Motor neuron (in vitro differentiated cells): ENCODE data around the gene MAD1L1. TPM values are rescaled to one million over a fixed set of nuclear protein-coding genes. Genes with fewer than 3 reads are reported as not detected.
"Not testable (repeated sequence)": the region's sequence is repeated elsewhere in the genome, so short reads cannot be mapped to it uniquely, and the experiment has no call there.

Experiments used
- ATAC-seq, 8 experiments: fragments of 200-7000 bp; cut with Tn5 transposase; replicated peaks in 6 of 8; 2 replicates each; pipeline ENCODE4 v1.8.0; 2021; ENCODE audit warnings: mild to moderate bottlenecking in 8 of 8, moderate library complexity in 8 of 8
- H3K27ac ChIP-seq, 2 donors: fragments of 250-450 bp; sonication (Bioruptor Pico); 2 replicates each; pipeline ENCODE4 v1.9.0; 2021; ENCODE audit warnings: antibody characterized with exemption in 2 of 2, mild to moderate bottlenecking in 2 of 2, moderate library complexity in 1 of 2
- H3K4me1 ChIP-seq, 2 donors: fragments of 250-450 bp; sonication (Bioruptor Pico); replicated peaks in 1 of 2; 2 replicates each; pipeline ENCODE4 v1.6.1; 2021; ENCODE audit warnings: antibody characterized with exemption in 2 of 2, mild to moderate bottlenecking in 2 of 2, moderate library complexity in 1 of 2
- H3K4me3 ChIP-seq, 5 donors: fragments of 250-450 bp; sonication (Bioruptor Pico); 2 replicates each; pipeline ENCODE4 v1.9.0; 2021; ENCODE audit warnings: antibody characterized with exemption in 5 of 5, mild to moderate bottlenecking in 5 of 5, moderate library complexity in 4 of 5
- WGBS, 10 experiments: fragments of 450-650 bp; shearing (Covaris generic); methylation state at CpG; one replicate each; pipeline ENCODE4 v1.0.0; 2022; 5-methylcytosine and 5-hydroxymethylcytosine counted together
- in situ Hi-C, 9 experiments: fragments of 400-800 bp; cut with MboI; loops; one replicate each; pipeline ENCODE4 v1.15.0; 2021; ENCODE audit warnings: low sequenced_read_pairs in 9 of 9, low pct_unique_long_range_greater_than_20kb in 2 of 9; ENCODE audit not compliant: unreplicated experiment in 9 of 9
- total RNA-seq, 8 experiments: library from RNA; unstranded; fragments of 300-600 nt; gene quantifications; 2 replicates each; pipeline versions ENCODE4 v1.2.3 to v1.2.4, GENCODE V29; 2022

The MAD1L1 gene
- total RNA-seq, 8 experiments from 2014 or later = 24.0 to 68.8 (median 32.4) TPM

DNA sequence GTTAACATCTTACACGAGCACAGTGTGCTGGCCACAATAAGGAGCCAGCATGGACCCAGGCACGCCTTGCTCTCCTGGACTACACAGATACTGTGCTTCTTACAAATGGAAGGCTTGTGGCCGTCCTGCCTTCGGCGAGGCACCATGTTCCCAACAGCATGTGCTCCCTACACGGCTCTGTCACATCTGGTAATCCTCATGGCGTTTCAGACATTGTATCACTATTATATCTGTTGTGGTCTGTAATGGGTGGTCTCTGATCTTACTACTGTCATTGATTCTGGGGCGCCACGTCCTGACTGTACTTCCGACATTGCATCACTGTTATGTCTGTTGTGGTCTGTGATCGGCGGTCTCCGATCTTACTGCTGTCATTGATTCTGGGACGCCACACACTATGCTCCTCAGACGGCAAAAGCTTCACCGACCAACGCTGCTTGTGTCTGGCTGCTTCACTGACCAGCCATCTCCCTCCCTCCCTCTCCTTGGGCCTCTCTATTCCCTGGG lies 195.4 kb downstream of the MAD1L1 start:
- Histone ChIP-seq H3K4me1 (peaks cover 18 to 34% of the 10 kb centered on the region in 2 donors), H3K27ac (no peak overlapping the region), H3K4me3 (no peak overlapping the region)
- in situ Hi-C loops = no loop called here
- WGBS, 10 experiments = 66 to 100% (median 90%) methylated on average over 1 to 15 of the region's 17 CpGs; no CpG with 5 or more reads in 4 of the 10 experiments
- ATAC-seq = peak in 5 of 8 experiments; percentile 25 to 61 (median 31)

DNA sequence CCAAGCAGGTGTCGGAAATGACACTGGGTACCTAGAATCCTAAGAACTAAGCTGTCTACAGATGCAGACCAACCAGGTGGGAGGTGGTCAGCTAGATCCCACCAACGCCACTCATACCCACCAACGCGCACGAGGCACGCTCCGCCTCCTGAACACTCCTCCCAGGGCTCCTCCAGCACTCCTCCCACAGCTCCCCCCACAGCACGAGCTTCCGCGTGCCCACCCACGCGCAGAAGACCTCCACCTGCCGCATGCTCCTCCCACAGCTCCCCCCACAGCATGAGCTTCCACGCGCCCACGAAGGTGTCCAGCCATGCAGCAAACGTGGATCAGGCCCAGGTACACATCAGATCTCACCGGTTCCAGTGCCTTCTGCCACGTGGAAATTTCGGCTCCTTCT lies 196.0 kb downstream of the MAD1L1 start:
- WGBS, 10 experiments = 85 to 100% (median 91%) methylated on average over 3 to 9 of the region's 20 CpGs; no CpG with 5 or more reads in 5 of the 10 experiments
- no peak for ATAC-seq
- in situ Hi-C loops = no loop called here
- H3K27ac ChIP-seq = no peak overlapping the region
- H3K4me1 ChIP-seq = peaks cover 18 to 36% of the 10 kb centered on the region in 2 donors
- H3K4me3 ChIP-seq = no peak overlapping the region

DNA sequence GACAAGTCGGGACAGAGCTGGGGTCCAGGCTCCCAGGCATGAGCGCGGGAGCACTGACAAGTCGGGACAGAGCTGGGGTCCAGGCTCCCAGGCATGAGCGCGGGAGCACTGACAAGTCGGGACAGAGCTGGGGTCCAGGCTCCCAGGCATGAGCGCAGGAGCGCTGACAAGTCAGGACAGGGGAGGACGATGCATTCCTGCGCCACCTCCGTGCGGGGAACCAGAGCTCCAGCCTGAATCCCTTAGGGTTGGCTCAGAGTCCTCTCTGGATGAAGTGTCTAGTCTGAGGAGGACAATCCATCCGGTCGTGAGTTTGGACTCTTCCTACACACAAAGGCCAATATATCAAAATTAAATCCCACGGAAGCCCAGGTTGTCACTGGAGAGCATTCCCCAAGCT lies 196.5 kb downstream of the MAD1L1 start:
- in situ Hi-C loops, H3K27ac ChIP-seq, ATAC-seq, H3K4me3 ChIP-seq: not testable (repeated sequence)
- peaks cover 22 to 36% of the 10 kb centered on the region in 2 donors for H3K4me1 ChIP-seq
- WGBS, 10 experiments = 85 to 100% methylated on average over 1 to 3 of the region's 16 CpGs; no CpG with 5 or more reads in 8 of the 10 experiments

DNA sequence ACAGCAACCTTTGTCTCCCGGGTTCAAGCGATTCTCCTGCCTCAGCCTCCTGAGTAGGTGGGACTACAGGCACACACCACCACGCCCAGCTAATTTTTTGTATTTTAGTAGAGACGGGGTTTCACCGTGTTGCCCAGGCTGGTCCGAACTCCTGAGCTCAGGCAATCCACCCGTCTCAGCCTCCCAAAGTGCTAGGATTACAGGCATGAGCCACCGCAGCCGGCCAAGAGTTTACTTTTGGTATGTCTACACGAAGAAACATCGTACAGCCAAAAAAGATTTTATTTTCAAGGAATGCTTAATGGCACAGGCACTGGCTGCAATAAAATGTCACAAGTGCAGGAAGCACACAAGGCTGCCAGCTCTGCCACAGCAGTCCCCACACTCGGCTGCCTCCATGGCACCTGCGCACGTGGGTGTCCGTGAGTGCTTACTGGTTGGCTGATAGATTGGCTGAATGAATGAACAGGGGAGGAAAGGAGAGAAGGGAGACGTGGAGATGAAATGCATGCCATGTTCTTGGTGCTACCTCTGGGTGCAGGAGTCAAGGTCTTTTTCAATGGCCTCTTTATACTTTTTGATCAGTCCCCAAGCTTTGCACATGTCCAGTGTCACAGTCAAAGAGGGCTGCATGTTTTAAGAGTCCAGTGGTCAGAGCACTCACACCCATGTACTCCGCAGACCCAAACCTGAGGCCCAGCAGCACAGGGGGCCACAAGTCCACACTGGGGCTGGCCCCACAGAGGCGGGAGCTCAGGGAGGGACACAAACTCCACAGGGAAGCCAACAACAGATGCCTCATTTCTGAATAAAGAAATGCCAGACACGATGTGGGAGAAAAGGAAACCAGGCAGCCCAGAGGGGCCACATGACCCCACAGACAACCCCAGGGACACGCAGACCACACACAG lies 198.2 kb downstream of the MAD1L1 start:
- WGBS, 10 experiments = 75 to 100% (median 94%) methylated on average over 2 to 5 of the region's 20 CpGs; no CpG with 5 or more reads in 3 of the 10 experiments
- Histone ChIP-seq H3K27ac (no peak overlapping the region), H3K4me1 (peaks cover 22 to 34% of the 10 kb centered on the region in 2 donors), H3K4me3 (no peak overlapping the region)
- in situ Hi-C loops = no loop called here
- no peak for ATAC-seq

DNA sequence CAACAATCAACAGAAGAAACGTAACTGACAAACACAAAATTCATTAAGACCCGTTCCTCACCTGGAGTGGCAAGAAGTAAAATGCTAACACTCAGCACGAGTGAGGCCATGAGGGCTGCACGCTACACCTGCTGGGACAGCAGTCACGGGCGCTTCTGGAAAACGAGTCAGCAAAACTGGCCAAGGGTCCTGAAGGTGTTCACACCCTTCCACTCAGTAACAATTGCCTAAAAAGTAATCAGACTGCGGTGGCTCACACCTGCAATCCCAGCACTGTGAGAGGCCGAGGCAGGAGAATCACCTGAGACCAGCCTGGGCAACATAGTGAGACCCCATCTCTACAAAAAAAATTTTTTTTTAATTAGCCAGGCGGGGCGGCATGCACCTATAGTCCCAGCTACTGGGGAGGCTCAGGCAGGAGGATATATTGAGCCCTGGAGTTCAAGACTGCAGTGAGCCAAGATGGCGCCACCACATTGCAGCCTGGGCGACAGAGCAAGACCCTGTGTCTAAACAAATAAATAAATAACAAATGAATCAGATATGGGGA lies 199.1 kb downstream of the MAD1L1 start:
- no peak for ATAC-seq
- WGBS, 10 experiments = 80 to 99% (median 90%) methylated on average over 1 to 12 of the region's 13 CpGs
- H3K27ac ChIP-seq = no peak overlapping the region
- in situ Hi-C loops = no loop called here
- H3K4me1 ChIP-seq = peaks cover 15 to 26% of the 10 kb centered on the region in 2 donors
- H3K4me3 ChIP-seq = no peak overlapping the region

DNA sequence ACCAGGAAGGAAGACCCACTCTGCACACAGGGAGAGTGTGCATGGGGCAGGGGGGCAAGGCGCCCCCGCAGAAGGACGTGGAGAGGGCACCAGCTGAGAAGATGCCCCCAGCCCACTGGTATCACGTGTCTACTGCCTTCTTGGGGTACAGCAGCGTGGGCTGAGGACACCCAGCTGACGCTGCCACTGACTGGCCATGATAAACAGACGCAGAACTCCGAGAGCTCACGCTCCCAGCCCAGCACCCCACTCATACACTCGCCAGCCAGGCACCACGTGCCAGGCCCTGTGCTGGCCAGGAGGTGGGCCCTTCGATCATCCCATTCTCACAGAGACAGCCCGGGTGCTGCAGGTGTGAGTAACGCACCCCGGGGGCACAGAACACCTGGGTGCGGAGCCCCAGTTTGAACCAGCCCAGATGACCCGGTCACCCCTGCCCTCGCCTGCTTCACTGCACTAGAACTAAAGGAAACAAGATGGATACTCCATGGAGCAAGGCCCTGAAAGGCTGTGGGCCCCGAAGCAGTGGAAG lies 199.8 kb downstream of the MAD1L1 start:
- in situ Hi-C loops = no loop called here
- Histone ChIP-seq H3K4me3 (no peak overlapping the region), H3K27ac (no peak overlapping the region), H3K4me1 (peaks cover 13 to 21% of the 10 kb centered on the region in 2 donors)
- WGBS, 10 experiments = 20 to 100% (median 85%) methylated on average over 1 to 6 of the region's 19 CpGs; no CpG with 5 or more reads in 3 of the 10 experiments
- peak in 3 of 8 experiments; percentile 9 to 23 (median 14) for ATAC-seq

DNA sequence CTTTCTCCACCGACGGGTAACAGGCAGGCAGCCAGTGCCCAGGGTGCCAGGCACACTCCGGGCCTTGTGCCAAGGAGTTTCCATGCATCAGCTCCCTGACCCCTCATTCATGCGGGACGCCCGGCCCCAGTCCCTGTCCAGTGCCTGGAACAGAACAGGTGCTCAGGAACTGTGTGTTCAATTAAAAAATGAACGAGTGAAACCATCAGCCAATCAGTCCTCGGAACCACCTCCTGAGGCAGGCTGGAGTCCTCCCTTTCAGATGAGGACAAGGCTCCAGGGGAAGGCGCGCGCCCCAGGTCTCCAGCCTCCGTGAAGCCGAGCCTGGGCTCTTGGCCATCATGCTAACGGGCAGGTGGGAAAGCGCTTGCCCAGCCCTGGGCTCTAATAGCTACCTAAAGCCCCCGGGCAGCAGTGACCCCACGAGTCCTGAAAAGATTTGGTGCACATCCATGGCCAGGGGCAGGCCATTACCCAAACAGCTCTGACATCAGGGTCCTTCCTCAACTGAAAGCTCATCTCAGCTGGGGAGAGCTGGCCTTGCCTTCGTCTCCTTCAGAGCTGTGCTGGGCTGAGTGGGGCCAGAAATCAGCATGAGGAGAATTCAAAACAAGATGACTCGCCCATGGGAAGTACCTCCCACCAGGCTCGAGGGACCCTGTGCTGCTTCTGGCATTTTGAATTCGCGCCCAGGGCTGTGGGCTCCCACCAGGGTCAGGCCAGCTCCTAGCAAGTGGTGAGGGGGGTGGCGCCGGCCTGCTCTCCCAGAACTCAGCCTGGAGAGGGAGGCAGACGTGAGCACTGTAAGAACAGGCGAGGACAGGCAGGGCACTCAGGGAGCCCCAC lies 200.5 kb downstream of the MAD1L1 start:
- ATAC-seq = peak; percentile 37 to 87 (median 68)
- Histone ChIP-seq H3K4me3 (no peak overlapping the region), H3K4me1 (peaks cover 6 to 14% of the 10 kb centered on the region in 2 donors), H3K27ac (no peak overlapping the region)
- in situ Hi-C loops = no loop called here
- 64 to 100% (median 96%) methylated on average over 1 to 6 of the region's 26 CpGs; no CpG with 5 or more reads in 5 of the 10 experiments for WGBS, 10 experiments

DNA sequence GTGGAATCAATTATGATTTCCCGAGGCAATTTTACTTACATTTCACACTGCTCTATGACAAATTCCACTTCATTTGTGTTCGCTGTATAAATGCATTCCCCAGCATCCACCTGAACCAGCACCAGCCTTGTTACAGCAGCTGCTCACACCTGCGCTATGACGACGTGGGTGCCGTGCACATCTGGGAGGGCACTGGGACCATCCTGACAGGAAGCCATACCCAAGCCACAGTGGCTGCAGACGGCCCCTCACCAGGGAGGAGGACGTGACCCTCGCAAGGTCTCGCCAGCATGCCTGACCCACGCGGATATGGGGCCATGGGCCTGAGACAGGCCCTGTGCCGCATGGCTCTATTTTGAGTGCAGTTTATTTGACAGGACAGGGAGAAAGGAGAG lies 201.3 kb downstream of the MAD1L1 start:
- in situ Hi-C loops = no loop called here
- 92 to 100% methylated on average over 1 to 6 of the region's 13 CpGs; no CpG with 5 or more reads in 8 of the 10 experiments for WGBS, 10 experiments
- Histone ChIP-seq H3K4me3 (no peak overlapping the region), H3K27ac (no peak overlapping the region), H3K4me1 (peaks cover 4 to 12% of the 10 kb centered on the region in 2 donors)
- no peak for ATAC-seq

DNA sequence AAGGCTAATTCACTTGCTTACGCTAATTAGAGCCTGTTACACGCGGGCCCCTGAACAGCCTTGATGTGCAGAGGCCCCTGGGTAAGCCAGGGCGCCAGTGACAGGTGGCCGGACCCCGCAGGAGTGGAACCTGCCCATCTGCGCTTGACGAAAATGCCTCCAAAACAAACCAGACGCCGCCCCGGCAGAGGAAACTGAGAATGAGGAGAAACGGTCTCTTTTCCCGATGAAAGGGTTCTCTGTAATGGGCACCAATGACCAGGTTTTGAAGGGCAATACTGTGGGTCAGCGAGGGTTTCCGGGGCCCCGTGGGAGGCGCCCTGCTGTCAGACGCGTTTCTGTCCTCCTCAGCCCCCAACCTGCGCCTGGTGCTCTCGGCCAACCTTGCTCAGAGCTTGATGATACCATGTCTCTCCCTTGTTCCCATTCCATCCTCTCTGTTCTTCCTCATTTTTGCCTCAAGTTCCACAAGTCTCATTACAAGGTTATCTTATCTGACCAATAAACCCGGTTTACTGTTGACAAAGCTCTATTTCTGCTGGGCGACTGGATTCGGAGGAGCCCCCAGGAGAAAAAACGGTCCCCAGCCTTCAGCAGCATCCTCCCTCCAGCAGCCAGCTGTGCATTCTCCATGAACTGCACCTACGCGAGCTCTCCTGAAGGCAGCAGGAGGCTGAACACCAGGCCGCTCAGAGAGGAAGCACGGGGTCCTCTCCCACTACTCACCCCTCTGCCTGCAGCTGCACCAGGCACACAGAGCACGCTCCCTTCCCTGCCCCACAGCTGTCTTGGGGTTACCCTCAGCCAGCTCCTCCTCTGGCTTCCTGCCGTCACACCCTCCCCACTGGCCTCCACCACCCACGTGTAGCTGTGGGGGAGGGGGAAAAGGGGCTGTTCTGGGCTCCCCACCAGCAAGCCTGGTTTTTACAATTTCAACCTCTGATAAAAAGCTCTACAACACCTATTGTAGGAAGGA lies 202.0 kb downstream of the MAD1L1 start:
- Histone ChIP-seq H3K4me1 (peaks cover 4 to 12% of the 10 kb centered on the region in 2 donors), H3K4me3 (no peak overlapping the region), H3K27ac (no peak overlapping the region)
- in situ Hi-C loops = no loop called here
- peak in 2 of 8 experiments; percentile 17 to 50 for ATAC-seq
- WGBS, 10 experiments = 75 to 91% (median 85%) methylated on average over 2 to 13 of the region's 32 CpGs; no CpG with 5 or more reads in 4 of the 10 experiments

DNA sequence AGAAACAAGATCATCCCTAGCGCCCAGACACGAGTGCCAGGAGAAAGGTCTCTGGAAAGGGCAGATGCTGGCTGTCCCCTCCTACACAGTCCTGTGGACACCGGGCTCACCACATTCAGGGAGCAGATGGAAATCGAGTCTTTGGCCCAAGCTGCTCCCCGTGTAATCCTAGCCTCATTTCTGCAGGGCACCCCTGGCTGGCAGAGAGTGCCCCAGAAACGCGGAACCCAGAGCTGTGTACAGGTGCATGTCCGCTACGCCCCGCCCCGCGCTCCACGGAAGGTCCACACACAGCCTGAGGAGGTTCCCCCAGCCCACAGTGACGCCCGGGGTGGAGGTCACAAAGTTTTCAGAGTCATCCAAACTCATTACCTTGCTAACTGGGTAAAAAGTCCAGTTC lies 202.8 kb downstream of the MAD1L1 start:
- Histone ChIP-seq H3K4me1 (peaks cover 4 to 11% of the 10 kb centered on the region in 2 donors), H3K27ac (no peak overlapping the region), H3K4me3 (no peak overlapping the region)
- in situ Hi-C loops = no loop called here
- ATAC-seq = no peak
- 84 to 100% (median 94%) methylated on average over 2 to 6 of the region's 15 CpGs; no CpG with 5 or more reads in 3 of the 10 experiments for WGBS, 10 experiments

DNA sequence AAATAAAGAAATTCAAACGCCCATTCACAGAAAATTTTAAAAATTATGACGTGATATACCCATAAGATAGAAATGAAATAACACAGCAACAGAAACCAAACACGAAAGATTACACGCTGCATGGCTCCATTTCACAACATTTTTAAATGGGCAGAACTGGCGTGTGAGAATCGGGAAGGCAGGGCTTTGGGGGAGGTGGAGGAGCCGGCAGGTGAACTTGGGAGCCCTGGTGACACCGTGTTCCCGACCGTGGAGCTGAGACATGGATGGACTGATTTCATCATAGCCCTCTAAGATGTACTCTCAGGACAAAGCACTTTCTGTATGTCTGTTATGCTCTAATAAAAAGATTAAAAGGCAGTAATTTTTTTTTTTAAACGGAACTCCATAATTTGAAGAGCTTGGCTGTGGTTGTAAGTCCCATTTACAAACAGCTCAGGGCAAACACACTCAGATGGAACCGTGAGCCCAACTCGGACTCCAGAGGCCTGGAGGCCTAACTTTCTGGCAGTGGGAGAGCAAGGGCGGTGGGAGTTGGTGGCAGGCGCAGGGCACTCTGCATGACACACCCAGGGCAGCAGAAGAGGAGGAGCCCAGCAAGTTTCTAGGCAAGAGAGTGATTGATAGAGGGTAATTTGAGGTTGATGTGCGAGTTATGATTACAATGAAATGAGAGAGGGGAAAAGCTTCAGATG lies 203.4 kb downstream of the MAD1L1 start:
- no peak for ATAC-seq
- Histone ChIP-seq H3K27ac (no peak overlapping the region), H3K4me1 (peaks cover 4 to 6% of the 10 kb centered on the region in 2 donors), H3K4me3 (no peak overlapping the region)
- WGBS, 10 experiments = 84 to 100% (median 94%) methylated on average over 2 to 14 of the region's 16 CpGs
- in situ Hi-C loops = no loop called here
